ENCODE results near the gene CASQ2.

DNA sequence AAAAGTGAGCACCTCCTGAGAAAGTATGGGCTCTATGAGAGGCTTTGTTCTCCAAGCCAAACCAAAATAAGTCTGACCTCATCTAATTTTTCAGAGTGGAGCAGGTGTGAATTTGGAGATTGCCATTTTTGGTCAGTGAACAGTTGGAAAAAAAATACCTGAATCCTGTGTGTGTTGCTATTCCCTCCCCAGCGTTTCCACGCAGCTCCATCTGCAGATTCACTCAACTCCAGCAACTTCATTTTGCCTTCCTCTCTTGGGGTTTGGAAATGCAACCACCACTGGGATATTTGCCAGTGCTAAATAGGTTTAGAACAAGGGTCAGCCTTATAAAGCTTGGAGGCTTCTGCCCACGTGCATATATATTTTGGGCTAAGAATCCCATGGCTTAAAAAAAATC lies 11.2 kb downstream of the CASQ2 start:
- TF ChIP-seq, protein P1, sequence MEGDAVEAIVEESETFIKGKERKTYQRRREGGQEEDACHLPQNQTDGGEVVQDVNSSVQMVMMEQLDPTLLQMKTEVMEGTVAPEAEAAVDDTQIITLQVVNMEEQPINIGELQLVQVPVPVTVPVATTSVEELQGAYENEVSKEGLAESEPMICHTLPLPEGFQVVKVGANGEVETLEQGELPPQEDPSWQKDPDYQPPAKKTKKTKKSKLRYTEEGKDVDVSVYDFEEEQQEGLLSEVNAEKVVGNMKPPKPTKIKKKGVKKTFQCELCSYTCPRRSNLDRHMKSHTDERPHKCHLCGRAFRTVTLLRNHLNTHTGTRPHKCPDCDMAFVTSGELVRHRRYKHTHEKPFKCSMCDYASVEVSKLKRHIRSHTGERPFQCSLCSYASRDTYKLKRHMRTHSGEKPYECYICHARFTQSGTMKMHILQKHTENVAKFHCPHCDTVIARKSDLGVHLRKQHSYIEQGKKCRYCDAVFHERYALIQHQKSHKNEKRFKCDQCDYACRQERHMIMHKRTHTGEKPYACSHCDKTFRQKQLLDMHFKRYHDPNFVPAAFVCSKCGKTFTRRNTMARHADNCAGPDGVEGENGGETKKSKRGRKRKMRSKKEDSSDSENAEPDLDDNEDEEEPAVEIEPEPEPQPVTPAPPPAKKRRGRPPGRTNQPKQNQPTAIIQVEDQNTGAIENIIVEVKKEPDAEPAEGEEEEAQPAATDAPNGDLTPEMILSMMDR (IDR thresholded peaks at IDR 0.05; ENCODE audit: extremely low read depth in 1 of 2, insufficient read depth in 1 of 2, low read depth in 1 of 2, low read length in 2 of 2) = no peak
- no peak for TF ChIP-seq POLR2A (IDR thresholded peaks at IDR 0.05; ENCODE audit: low read depth, low read length)
- TF ChIP-seq MAX (IDR thresholded peaks at IDR 0.05; ENCODE audit: insufficient read depth, insufficient read length) = no peak
- no peak for TF ChIP-seq GATA2 (IDR thresholded peaks at IDR 0.05; ENCODE audit: insufficient read depth, insufficient read length, low read depth, low read length)
- no peak for TF ChIP-seq MYC (IDR thresholded peaks at IDR 0.05; ENCODE audit: low read depth, low read length)

All from endothelial cell of umbilical vein (primary cell).